Heart left ventricle (tissue), 13 donors: ENCODE results near the gene KIAA1958.

ENCODE experiments used
- POLR2A ChIP-seq, 2 donors: fragments of 450-650 bp; IDR thresholded peaks; one replicate each; pipeline ENCODE4 v1.6.1; 2017; ENCODE audit warnings: antibody characterized with exemption in 2 of 2, mild to moderate bottlenecking in 2 of 2, moderate library complexity in 2 of 2
- TF ChIP-seq, protein P1 (sequence below), 12 donors: fragments of 200-600 bp; sonication (generic) in 4 of 12; IDR thresholded peaks; one replicate each; pipeline versions ENCODE4 v1.5.0 to v1.8.0; 2018 to 2022; ENCODE audit warnings: antibody characterized with exemption in 12 of 12, mild to moderate bottlenecking in 5 of 12
- donor health status: ischemic (EF 13 %, LVEDD 7.1; RV severe dilation, severe dysfunction).
- donor health status: DM: no; HTN: yes; CAD: no.
- donor health status: DM: no; HTN: no; CAD: no.
- donor health status: ischemic (EF 25% LVEDD 6.9; RV normal size, moderate dysfunction).
- donor health status: ischemic (EF 25% LVEDD 5.7; RV mildly dilated, moderate dysfunction).
- donor health status: ischemic (EF 35%, LVEDD 5.7; RV mildly dilated, moderate dysfunction).
- donor health status: nonischemic (EF 11% LVEDD 7.7; RV severe dilation, severe dysfunction).
- donor health status: DM: yes; HTN: yes; CAD: no.
- donor health status: PGD.
- donor health status: ischemic (EF 29% LVEDD 5.4; RV normal size, mild dysfunction).
- donor health status: nonischemic (EF 23%, LVEDD 6.1; RV moderate dilation, normal function).

DNA sequence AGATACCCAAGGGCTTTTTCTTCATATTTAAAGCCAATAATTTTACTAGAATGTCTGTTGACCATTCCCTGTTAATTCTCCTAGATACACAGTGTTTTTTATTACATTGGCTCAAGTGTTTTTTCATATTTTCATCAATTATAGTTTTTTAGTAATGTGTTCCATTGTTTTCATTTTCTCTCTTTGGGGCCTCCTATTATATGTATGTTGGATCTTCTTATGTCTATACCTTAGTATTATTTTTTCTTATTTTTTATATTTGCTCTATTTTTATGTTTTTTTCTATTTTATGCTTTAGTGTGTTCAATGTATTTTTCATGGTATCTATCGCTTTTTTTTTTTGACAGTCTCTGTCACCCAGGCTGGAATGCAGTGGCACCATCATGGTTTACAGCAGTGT lies 7.5 kb downstream of the KIAA1958 start:
- TF ChIP-seq, protein P1, sequence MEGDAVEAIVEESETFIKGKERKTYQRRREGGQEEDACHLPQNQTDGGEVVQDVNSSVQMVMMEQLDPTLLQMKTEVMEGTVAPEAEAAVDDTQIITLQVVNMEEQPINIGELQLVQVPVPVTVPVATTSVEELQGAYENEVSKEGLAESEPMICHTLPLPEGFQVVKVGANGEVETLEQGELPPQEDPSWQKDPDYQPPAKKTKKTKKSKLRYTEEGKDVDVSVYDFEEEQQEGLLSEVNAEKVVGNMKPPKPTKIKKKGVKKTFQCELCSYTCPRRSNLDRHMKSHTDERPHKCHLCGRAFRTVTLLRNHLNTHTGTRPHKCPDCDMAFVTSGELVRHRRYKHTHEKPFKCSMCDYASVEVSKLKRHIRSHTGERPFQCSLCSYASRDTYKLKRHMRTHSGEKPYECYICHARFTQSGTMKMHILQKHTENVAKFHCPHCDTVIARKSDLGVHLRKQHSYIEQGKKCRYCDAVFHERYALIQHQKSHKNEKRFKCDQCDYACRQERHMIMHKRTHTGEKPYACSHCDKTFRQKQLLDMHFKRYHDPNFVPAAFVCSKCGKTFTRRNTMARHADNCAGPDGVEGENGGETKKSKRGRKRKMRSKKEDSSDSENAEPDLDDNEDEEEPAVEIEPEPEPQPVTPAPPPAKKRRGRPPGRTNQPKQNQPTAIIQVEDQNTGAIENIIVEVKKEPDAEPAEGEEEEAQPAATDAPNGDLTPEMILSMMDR (IDR thresholded peaks at IDR 0.05): no peak
- TF ChIP-seq POLR2A (IDR thresholded peaks at IDR 0.05): no peak
